Type B pancreatic cell (in vitro differentiated cells): ENCODE results near the gene SLC4A1. TPM values are rescaled to one million over a fixed set of nuclear protein-coding genes. Genes with fewer than 3 reads are reported as not detected.

Source experiments
- DNase-seq: peaks from one replicate; pipeline ENCODE4 v3.0.0; 2021; ENCODE audit warnings: mixed read lengths; ENCODE audit not compliant: unreplicated experiment; ENCODE audit errors: extremely low spot score
- H3K27ac Mint-ChIP-seq: 2 replicates; pipeline ENCODE4 v1.8.0; 2021; ENCODE audit warnings: mild to moderate bottlenecking, mixed read lengths
- H3K27me3 Mint-ChIP-seq: 2 replicates; pipeline ENCODE4 v1.8.0; 2021; ENCODE audit warnings: mixed read lengths
- H3K36me3 Mint-ChIP-seq: 2 replicates; pipeline ENCODE4 v1.8.0; 2021; ENCODE audit warnings: mixed read lengths
- H3K4me1 Mint-ChIP-seq: one replicate; pipeline ENCODE4 v1.8.0; 2021; ENCODE audit warnings: mixed read lengths; ENCODE audit not compliant: unreplicated experiment
- H3K4me3 Mint-ChIP-seq: 2 replicates; pipeline ENCODE4 v1.8.0; 2021; ENCODE audit warnings: mild to moderate bottlenecking, mixed read lengths
- H3K9me3 Mint-ChIP-seq: 2 replicates; pipeline ENCODE4 v1.8.0; 2021; ENCODE audit warnings: mixed read lengths
- total RNA-seq: library from RNA; stranded (reverse); gene quantifications from 2 replicates; pipeline ENCODE4 v1.2.1, GENCODE V29; 2021; ENCODE audit warnings: low replicate concordance
- TF ChIP-seq, protein P1 (sequence below): fragments of 200-600 bp; sonication (generic); conservative IDR thresholded peaks from 2 replicates; pipeline ENCODE4 v1.5.0; 2021; ENCODE audit warnings: antibody characterized with exemption, mild to moderate bottlenecking

SLC4A1 gene
- total RNA-seq, 1 donor from 2014 or later, result not detected

DNA sequence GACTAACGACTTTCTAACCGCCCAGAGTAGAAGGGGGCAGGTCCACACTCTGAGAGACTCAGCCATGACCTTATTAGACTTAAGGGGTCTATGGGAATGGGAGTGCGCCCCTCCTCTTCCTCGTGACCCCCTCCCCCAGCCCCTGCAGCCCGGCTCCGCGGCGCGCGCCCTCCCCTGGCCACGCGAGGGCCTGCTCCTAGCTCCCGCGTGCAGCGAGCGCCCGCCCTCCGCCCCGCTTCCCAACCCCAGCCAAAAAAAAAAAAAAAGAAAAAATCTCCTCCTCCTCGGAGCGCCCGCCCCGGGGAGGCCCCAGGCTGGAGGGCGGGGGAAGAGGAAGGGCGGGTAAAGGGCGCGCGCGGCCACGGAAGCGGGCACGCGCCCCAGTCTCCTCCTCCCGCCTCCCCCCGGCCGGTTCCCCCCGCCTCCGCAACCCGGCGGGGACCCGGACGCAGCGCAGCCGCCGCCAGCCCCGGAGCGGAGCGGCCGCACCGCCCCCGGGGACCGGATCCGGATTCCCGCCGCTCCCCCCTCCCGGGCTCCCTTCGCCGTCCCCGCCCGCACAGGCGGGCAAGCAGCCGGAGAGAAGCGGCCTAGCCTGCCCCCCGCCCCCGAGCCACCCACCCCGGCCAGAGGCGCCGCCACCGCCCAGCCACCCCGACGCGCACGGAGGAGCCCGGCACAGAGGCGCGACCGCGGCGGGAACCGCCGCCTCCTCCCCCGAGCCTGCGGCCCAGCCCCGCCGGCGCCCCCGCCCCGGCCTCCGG lies 49.4 kb downstream of the SLC4A1 start:
- peak overlapping the region; percentile 84 for H3K4me3 Mint-ChIP-seq
- peak; percentile 90 for DNase-seq
- H3K4me1 Mint-ChIP-seq, result peaks cover 26% of the 10 kb centered on the region
- peak overlapping the region; percentile 76 for H3K27ac Mint-ChIP-seq
- no peaks in the 10 kb centered on the region for H3K9me3 Mint-ChIP-seq
- peaks cover 4% of the 10 kb centered on the region for H3K27me3 Mint-ChIP-seq
- peaks cover 15% of the 10 kb centered on the region for H3K36me3 Mint-ChIP-seq
- TF ChIP-seq, protein P1, sequence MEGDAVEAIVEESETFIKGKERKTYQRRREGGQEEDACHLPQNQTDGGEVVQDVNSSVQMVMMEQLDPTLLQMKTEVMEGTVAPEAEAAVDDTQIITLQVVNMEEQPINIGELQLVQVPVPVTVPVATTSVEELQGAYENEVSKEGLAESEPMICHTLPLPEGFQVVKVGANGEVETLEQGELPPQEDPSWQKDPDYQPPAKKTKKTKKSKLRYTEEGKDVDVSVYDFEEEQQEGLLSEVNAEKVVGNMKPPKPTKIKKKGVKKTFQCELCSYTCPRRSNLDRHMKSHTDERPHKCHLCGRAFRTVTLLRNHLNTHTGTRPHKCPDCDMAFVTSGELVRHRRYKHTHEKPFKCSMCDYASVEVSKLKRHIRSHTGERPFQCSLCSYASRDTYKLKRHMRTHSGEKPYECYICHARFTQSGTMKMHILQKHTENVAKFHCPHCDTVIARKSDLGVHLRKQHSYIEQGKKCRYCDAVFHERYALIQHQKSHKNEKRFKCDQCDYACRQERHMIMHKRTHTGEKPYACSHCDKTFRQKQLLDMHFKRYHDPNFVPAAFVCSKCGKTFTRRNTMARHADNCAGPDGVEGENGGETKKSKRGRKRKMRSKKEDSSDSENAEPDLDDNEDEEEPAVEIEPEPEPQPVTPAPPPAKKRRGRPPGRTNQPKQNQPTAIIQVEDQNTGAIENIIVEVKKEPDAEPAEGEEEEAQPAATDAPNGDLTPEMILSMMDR, result peak; percentile 75

DNA sequence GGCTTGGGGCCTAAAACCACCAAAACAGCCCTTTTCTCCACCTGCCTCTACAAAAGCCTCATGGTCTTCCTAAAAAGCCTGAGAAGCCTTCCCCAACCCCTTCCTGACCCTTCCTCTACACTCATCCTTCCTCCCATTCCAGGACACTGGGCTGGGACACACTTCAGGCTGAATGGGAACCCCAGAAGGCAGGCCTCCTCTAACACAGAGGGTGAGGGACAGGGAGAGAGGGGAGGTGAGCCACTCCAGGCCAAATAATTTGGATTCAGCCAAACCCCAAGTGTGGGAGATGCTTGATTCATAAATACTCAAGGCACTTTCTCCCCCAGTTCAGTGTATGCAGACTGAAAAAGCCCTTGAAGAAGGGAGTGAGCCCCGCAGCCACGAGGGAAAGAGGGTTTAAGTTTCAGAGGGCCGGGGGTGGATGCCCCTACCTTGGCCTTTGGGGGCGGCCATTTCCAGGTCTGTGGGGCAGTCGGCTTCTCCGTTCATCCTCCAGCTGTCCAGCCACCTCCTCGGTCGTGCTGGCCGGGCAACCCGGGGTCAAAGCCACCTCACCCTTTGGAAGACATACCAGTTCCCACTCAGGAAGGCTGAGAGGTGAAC lies 50.1 kb downstream of the SLC4A1 start:
- Mint-ChIP-seq H3K4me1 (peaks cover 24% of the 10 kb centered on the region), H3K36me3 (peaks cover 15% of the 10 kb centered on the region), H3K9me3 (no peaks in the 10 kb centered on the region), H3K27ac (peak overlapping the region; percentile 76), H3K4me3 (peak overlapping the region; percentile 84), H3K27me3 (peaks cover 4% of the 10 kb centered on the region)
- no peak for DNase-seq
- TF ChIP-seq, protein P1, result no peak

DNA sequence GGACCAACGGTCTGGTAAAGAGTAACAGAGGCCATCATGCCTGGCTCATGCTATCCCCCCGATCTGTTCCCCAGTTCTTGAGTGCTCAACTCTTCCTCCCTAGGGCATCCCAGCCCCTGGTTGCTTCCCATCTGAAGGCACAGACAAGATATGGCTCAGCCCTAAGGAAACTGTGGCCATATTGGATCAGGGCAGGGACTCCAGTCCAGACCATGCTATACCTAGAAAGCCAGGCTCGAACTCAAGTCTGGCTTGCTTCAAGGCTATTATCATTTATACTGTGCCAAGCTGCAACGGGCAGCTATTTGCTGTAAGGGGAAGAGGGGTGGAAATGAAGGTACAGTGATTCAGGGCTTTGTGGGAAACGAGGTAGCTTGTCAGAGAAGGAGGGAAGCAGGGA lies 51.2 kb downstream of the SLC4A1 start:
- peaks cover 15% of the 10 kb centered on the region for H3K36me3 Mint-ChIP-seq
- no peaks in the 10 kb centered on the region for H3K9me3 Mint-ChIP-seq
- TF ChIP-seq, protein P1, result no peak
- no peaks in the 10 kb centered on the region for H3K27me3 Mint-ChIP-seq
- peak overlapping the region; percentile 84 for H3K4me3 Mint-ChIP-seq
- peak overlapping the region; percentile 26 for H3K27ac Mint-ChIP-seq
- DNase-seq, result no peak
- peaks cover 15% of the 10 kb centered on the region for H3K4me1 Mint-ChIP-seq

DNA sequence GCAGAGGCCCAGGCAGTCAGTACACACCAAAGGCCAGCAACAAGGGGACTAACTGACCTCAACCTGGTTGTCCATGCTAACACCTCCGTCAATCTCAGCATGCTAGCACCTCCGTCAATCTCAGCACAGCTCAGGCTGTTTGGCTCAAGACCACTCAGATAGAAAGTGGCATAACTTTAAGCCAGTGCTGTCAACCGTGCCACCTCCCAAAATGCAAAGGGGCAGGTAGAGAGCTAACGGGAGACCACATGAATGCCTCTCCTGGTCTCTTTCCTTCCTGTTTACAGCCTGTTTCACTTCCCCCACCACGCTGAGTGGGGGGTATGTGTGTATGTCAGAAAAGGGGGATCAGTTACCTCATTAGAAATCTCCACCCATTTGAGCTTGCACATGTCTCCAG lies 51.8 kb downstream of the SLC4A1 start:
- H3K4me3 Mint-ChIP-seq, result no peak overlapping the region

DNA sequence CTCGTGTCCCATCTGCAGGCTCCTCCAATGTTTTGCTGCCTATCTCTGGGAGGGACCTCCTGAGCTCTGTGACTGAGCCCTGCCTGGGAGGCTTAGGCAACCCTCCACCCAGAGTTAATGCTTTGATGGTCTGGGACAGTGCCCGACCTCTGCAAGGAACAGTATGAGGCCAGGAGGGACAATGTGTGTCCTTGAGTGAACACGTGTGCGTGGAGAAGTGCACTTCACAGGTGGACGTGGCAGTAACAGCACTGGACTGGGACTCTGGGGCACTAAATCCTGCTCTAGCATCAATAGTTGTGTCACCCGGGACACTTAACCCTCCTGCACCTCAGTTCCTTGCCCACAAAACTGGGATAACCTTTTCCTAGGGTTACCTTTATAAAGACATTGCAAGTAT lies 53.0 kb downstream of the SLC4A1 start:
- no peaks in the 10 kb centered on the region for H3K9me3 Mint-ChIP-seq
- H3K27me3 Mint-ChIP-seq, result no peaks in the 10 kb centered on the region
- peak overlapping the region; percentile 26 for H3K27ac Mint-ChIP-seq
- peaks cover 15% of the 10 kb centered on the region for H3K36me3 Mint-ChIP-seq
- peaks cover 13% of the 10 kb centered on the region for H3K4me1 Mint-ChIP-seq
- peak overlapping the region; percentile 59 for H3K4me3 Mint-ChIP-seq
- DNase-seq, result no peak
- TF ChIP-seq, protein P1, result no peak

More for the DNA sequence above, 51.8 kb downstream of the SLC4A1 start:
- no peaks in the 10 kb centered on the region for H3K27me3 Mint-ChIP-seq
- no peak overlapping the region for H3K27ac Mint-ChIP-seq
- no peak for DNase-seq
- peaks cover 13% of the 10 kb centered on the region for H3K4me1 Mint-ChIP-seq
- TF ChIP-seq, protein P1, result no peak
- H3K36me3 Mint-ChIP-seq, result peaks cover 15% of the 10 kb centered on the region
- no peaks in the 10 kb centered on the region for H3K9me3 Mint-ChIP-seq
